DND-41 (cell line): ENCODE measurements around the gene XPO4.

Experiments
- CTCF ChIP-seq: IDR thresholded peaks from 2 replicates; pipeline ENCODE4 v1.5.1; 2012; ENCODE audit warnings: borderline replicate concordance, low read length, moderate library complexity, mild to moderate bottlenecking; ENCODE audit not compliant: poor library complexity, severe bottlenecking; ENCODE audit errors: extremely low read depth
- EZH2 ChIP-seq: IDR thresholded peaks from 3 replicates; pipeline ENCODE4 v1.6.1; 2012; ENCODE audit warnings: borderline replicate concordance, low read depth, mild to moderate bottlenecking, moderate library complexity, low read length, inconsistent platforms; ENCODE audit not compliant: severe bottlenecking

- no peak for TF ChIP-seq EZH2
- no peak for TF ChIP-seq CTCF
These were observed 54.3 kb downstream of the XPO4 start for GRCh38 chr13:20848203-20848602.
